ENCODE measurements around the gene PPP1R12B. TPM values are rescaled to one million over a fixed set of nuclear protein-coding genes. Genes with fewer than 3 reads are reported as not detected.
A peak's percentile ranks its signal among the peaks of the same experiment; 100 is the strongest.
"Not testable (repeated sequence)": the region's sequence is repeated elsewhere in the genome, so short reads cannot be mapped to it uniquely, and the experiment has no call there.

The PPP1R12B gene
- polyA plus RNA-seq, 1 donor (not counting 4 experiments of a cell fraction or from before 2014, with no cell fraction given) = 6.9 TPM

- DNase-seq (ENCODE audit: low read depth, low spot score) = no peak
- dilution Hi-C loops (cut with MboI; ENCODE audit: extremely low pct_ligation_motif_present, low sequenced_read_pairs) = no loop called here
- no peaks in the 10 kb centered on the region for H3K9me3 ChIP-seq (ENCODE audit: control insufficient read depth, low read depth, low read length)
Observed at GRCh38 chr1:202613571-202613970, 265.1 kb downstream of the PPP1R12B start.

GRCh38 chr1:202614363-202615207 lies 266.1 kb downstream of the PPP1R12B start:
- dilution Hi-C loops (cut with MboI; ENCODE audit: extremely low pct_ligation_motif_present, low sequenced_read_pairs); H2AFZ ChIP-seq (ENCODE audit: control insufficient read depth, low read length); H3K9ac ChIP-seq (ENCODE audit: control insufficient read depth, extremely low read depth, insufficient read depth, low read length); H3K4me3 ChIP-seq (ENCODE audit: control insufficient read depth in 2 of 3, extremely low read depth in 1 of 3, insufficient read depth in 2 of 3, low read depth in 1 of 3, low read length in 3 of 3); H3K36me3 ChIP-seq (ENCODE audit: control insufficient read depth in 2 of 2, extremely low read depth in 1 of 2, insufficient read depth in 2 of 2, low read length in 2 of 2); DNase-seq (ENCODE audit: low read depth, low spot score); H3K79me2 ChIP-seq (ENCODE audit: control insufficient read depth, insufficient read depth, low read length); H3K27ac ChIP-seq (ENCODE audit: control insufficient read depth, insufficient read depth, low read length); H3K27me3 ChIP-seq (ENCODE audit: control insufficient read depth, extremely low read depth, insufficient read depth, low read length); FAIRE-seq; H3K9me1 ChIP-seq (ENCODE audit: control insufficient read depth, extremely low read depth, insufficient read depth, low read length); H3K4me2 ChIP-seq (ENCODE audit: control insufficient read depth, extremely low read depth, insufficient read depth, low read depth, low read length); H3K9me3 ChIP-seq (ENCODE audit: control insufficient read depth, low read depth, low read length); H4K20me1 ChIP-seq (ENCODE audit: control insufficient read depth, extremely low read depth, insufficient read depth, low read length): not testable (repeated sequence)
- TF ChIP-seq CTCF (optimal IDR thresholded peaks at IDR 0.05 in 1 of 3, IDR thresholded peaks at IDR 0.05 in 1 of 3, conservative IDR thresholded peaks at IDR 0.05 in 1 of 3; ENCODE audit: extremely low read depth in 1 of 3, insufficient read depth in 2 of 3, low read length in 3 of 3) = peak in 1 of 3 experiments; percentile 10
- H3K4me1 ChIP-seq (ENCODE audit: control insufficient read depth, extremely low read depth, insufficient read depth, low read length) = peaks cover 13% of the 10 kb centered on the region

More at GRCh38 chr1:202613571-202613970, 265.1 kb downstream of the PPP1R12B start:
- H3K4me3 ChIP-seq (ENCODE audit: control insufficient read depth in 2 of 3, extremely low read depth in 1 of 3, insufficient read depth in 2 of 3, low read depth in 1 of 3, low read length in 3 of 3) = no peak overlapping the region
- no peaks in the 10 kb centered on the region for H3K27me3 ChIP-seq (ENCODE audit: control insufficient read depth, extremely low read depth, insufficient read depth, low read length)
- no peak for FAIRE-seq
- H3K9me1 ChIP-seq (ENCODE audit: control insufficient read depth, extremely low read depth, insufficient read depth, low read length) = no peaks in the 10 kb centered on the region
- H2AFZ ChIP-seq (ENCODE audit: control insufficient read depth, low read length) = no peak overlapping the region
- H3K9ac ChIP-seq (ENCODE audit: control insufficient read depth, extremely low read depth, insufficient read depth, low read length) = no peak overlapping the region
- H3K36me3 ChIP-seq (ENCODE audit: control insufficient read depth in 2 of 2, extremely low read depth in 1 of 2, insufficient read depth in 2 of 2, low read length in 2 of 2) = no peaks in the 10 kb centered on the region
- H3K4me1 ChIP-seq (ENCODE audit: control insufficient read depth, extremely low read depth, insufficient read depth, low read length) = peaks cover 10% of the 10 kb centered on the region
- no peak overlapping the region for H3K27ac ChIP-seq (ENCODE audit: control insufficient read depth, insufficient read depth, low read length)
- no peaks in the 10 kb centered on the region for H4K20me1 ChIP-seq (ENCODE audit: control insufficient read depth, extremely low read depth, insufficient read depth, low read length)
- H3K4me2 ChIP-seq (ENCODE audit: control insufficient read depth, extremely low read depth, insufficient read depth, low read depth, low read length) = no peak overlapping the region
- no peaks in the 10 kb centered on the region for H3K79me2 ChIP-seq (ENCODE audit: control insufficient read depth, insufficient read depth, low read length)
- TF ChIP-seq EZH2 (IDR thresholded peaks at IDR 0.05; ENCODE audit: low read length) (no peak), CTCF (optimal IDR thresholded peaks at IDR 0.05 in 1 of 3, IDR thresholded peaks at IDR 0.05 in 1 of 3, conservative IDR thresholded peaks at IDR 0.05 in 1 of 3; ENCODE audit: extremely low read depth in 1 of 3, insufficient read depth in 2 of 3, low read length in 3 of 3) (no peak)

GRCh38 chr1:202615208-202615500 lies 266.7 kb downstream of the PPP1R12B start:
- FAIRE-seq; H3K4me3 ChIP-seq (ENCODE audit: control insufficient read depth in 2 of 3, extremely low read depth in 1 of 3, insufficient read depth in 2 of 3, low read depth in 1 of 3, low read length in 3 of 3); H3K27me3 ChIP-seq (ENCODE audit: control insufficient read depth, extremely low read depth, insufficient read depth, low read length); H4K20me1 ChIP-seq (ENCODE audit: control insufficient read depth, extremely low read depth, insufficient read depth, low read length); H3K9me3 ChIP-seq (ENCODE audit: control insufficient read depth, low read depth, low read length); dilution Hi-C loops (cut with MboI; ENCODE audit: extremely low pct_ligation_motif_present, low sequenced_read_pairs); DNase-seq (ENCODE audit: low read depth, low spot score); H3K9me1 ChIP-seq (ENCODE audit: control insufficient read depth, extremely low read depth, insufficient read depth, low read length); H3K79me2 ChIP-seq (ENCODE audit: control insufficient read depth, insufficient read depth, low read length); H3K9ac ChIP-seq (ENCODE audit: control insufficient read depth, extremely low read depth, insufficient read depth, low read length); H3K36me3 ChIP-seq (ENCODE audit: control insufficient read depth in 2 of 2, extremely low read depth in 1 of 2, insufficient read depth in 2 of 2, low read length in 2 of 2); H3K27ac ChIP-seq (ENCODE audit: control insufficient read depth, insufficient read depth, low read length); H3K4me2 ChIP-seq (ENCODE audit: control insufficient read depth, extremely low read depth, insufficient read depth, low read depth, low read length); H2AFZ ChIP-seq (ENCODE audit: control insufficient read depth, low read length): not testable (repeated sequence)
- peaks cover 13% of the 10 kb centered on the region for H3K4me1 ChIP-seq (ENCODE audit: control insufficient read depth, extremely low read depth, insufficient read depth, low read length)

All from keratinocyte (primary cell).